PFSK-1 (cell line): ENCODE measurements around the gene CARD10.

Source experiments
- FOXP2 ChIP-seq: optimal IDR thresholded peaks from 2 replicates; pipeline ENCODE3; 2011; ENCODE audit warnings: borderline replicate concordance, control low read depth, inconsistent platforms; ENCODE audit not compliant: insufficient read depth; ENCODE audit errors: extremely low read length, extremely low read depth
- POLR2AphosphoS5 ChIP-seq: IDR thresholded peaks from 2 replicates; pipeline ENCODE4 v1.6.1; 2012; ENCODE audit warnings: low read depth, mild to moderate bottlenecking, control low read depth, low read length, moderate library complexity
- SIN3A ChIP-seq: IDR thresholded peaks from 2 replicates; pipeline ENCODE4 v1.6.1; 2012; ENCODE audit warnings: mild to moderate bottlenecking, low read length, moderate library complexity, borderline replicate concordance; ENCODE audit not compliant: insufficient read depth
- TAF1 ChIP-seq: IDR thresholded peaks from 2 replicates; pipeline ENCODE4 v1.6.1; 2012; ENCODE audit warnings: low read length, control low read depth, borderline replicate concordance; ENCODE audit not compliant: insufficient read depth
- TF ChIP-seq, protein P1 (sequence below), 2 experiments: IDR thresholded peaks; 2 replicates each; pipeline versions ENCODE4 v1.6.1 to v1.8.0; 2011 to 2012; ENCODE audit warnings: low read depth in 2 of 2, low read length in 2 of 2, control low read depth in 1 of 2, inconsistent platforms in 1 of 2, mild to moderate bottlenecking in 1 of 2, moderate library complexity in 1 of 2; ENCODE audit not compliant: insufficient read depth in 1 of 2

The CARD10 gene

GRCh38 chr22:37553725-37554124 lies 34.5 kb upstream of the CARD10 start:
- TF ChIP-seq SIN3A (no peak), POLR2AphosphoS5 (no peak), TAF1 (no peak), FOXP2 (no peak)
- TF ChIP-seq, protein P1, sequence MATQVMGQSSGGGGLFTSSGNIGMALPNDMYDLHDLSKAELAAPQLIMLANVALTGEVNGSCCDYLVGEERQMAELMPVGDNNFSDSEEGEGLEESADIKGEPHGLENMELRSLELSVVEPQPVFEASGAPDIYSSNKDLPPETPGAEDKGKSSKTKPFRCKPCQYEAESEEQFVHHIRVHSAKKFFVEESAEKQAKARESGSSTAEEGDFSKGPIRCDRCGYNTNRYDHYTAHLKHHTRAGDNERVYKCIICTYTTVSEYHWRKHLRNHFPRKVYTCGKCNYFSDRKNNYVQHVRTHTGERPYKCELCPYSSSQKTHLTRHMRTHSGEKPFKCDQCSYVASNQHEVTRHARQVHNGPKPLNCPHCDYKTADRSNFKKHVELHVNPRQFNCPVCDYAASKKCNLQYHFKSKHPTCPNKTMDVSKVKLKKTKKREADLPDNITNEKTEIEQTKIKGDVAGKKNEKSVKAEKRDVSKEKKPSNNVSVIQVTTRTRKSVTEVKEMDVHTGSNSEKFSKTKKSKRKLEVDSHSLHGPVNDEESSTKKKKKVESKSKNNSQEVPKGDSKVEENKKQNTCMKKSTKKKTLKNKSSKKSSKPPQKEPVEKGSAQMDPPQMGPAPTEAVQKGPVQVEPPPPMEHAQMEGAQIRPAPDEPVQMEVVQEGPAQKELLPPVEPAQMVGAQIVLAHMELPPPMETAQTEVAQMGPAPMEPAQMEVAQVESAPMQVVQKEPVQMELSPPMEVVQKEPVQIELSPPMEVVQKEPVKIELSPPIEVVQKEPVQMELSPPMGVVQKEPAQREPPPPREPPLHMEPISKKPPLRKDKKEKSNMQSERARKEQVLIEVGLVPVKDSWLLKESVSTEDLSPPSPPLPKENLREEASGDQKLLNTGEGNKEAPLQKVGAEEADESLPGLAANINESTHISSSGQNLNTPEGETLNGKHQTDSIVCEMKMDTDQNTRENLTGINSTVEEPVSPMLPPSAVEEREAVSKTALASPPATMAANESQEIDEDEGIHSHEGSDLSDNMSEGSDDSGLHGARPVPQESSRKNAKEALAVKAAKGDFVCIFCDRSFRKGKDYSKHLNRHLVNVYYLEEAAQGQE (IDR thresholded peaks at IDR 0.05; ENCODE audit: insufficient read depth in 1 of 2, low read depth in 2 of 2, low read length in 2 of 2): no peak

- TF ChIP-seq, protein P1 (IDR thresholded peaks at IDR 0.05; ENCODE audit: insufficient read depth in 1 of 2, low read depth in 2 of 2, low read length in 2 of 2): no peak
Measured at GRCh38 chr22:37552524-37553163, 33.4 kb upstream of the CARD10 start.

DNA sequence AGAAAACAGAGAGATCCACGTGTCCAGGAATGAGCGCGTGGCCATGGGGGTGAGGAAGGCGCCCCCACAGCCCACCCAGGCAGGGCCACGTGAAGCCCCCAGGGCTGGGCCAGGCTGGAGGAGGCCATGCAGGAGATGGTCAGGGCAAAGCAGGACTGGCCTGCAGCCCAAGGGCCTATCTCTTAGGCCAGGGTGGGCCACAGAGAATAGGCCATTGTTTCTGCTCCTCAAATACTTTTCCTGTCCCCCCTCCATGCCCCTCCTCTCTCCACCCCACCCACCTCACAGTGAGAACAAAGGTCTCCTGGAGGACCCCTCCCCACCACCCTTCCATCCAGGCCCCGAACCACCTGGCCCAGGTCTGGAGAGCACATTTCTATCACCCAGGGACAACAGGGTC lies 32.8 kb upstream of the CARD10 start:
- TF ChIP-seq, protein P1 (IDR thresholded peaks at IDR 0.05; ENCODE audit: insufficient read depth in 1 of 2, low read depth in 2 of 2, low read length in 2 of 2): no peak
- TF ChIP-seq POLR2AphosphoS5: no peak
- TF ChIP-seq FOXP2: no peak
- TF ChIP-seq SIN3A: no peak
- no peak for TF ChIP-seq TAF1

DNA sequence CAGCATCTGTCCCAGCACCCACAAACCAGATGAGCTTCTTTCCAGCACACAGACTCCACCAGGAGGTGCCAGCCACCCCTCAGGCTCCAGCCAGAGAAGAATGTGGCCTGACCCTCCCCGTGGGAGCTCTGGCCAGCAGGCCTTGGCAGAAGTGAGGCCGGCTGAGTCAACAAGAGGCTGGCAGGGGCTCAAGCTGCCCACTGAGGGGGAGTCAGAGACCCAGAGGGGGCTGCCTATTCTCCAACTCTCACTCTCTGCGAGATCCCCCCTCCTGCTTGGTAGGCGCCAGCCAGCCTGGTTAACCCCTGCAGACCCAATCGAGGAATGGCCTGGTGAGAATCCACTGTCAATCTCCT lies 30.5 kb upstream of the CARD10 start:
- TF ChIP-seq POLR2AphosphoS5: no peak
- TF ChIP-seq TAF1: no peak
- TF ChIP-seq, protein P1 (IDR thresholded peaks at IDR 0.05; ENCODE audit: insufficient read depth in 1 of 2, low read depth in 2 of 2, low read length in 2 of 2): no peak

DNA sequence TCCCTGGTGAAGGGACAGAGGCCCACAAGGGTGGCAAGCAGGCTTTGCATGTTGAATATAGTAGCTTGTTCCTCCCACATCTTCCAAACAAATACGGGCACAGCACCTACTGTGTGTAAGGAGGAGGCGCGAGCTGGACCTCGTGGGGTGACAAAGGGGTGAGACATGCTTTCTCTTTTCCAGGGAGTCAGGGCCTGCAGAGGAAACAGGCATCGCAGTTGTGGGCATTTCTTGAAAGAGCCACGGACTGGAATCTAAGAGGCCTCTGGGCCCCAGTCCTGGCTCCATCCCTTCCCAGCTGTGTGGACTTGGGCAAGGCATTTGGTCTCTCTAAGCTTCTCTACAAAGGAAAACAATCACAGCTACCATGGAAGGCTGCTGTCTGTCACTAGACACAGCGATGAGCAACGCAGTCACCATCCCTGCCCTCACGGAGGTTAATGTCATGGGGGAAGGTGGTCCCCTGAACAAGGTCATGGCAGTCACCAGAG lies 28.1 kb upstream of the CARD10 start:
- TF ChIP-seq POLR2AphosphoS5 (no peak), SIN3A (no peak), TAF1 (no peak), FOXP2 (no peak)
- TF ChIP-seq, protein P1 (IDR thresholded peaks at IDR 0.05; ENCODE audit: insufficient read depth in 1 of 2, low read depth in 2 of 2, low read length in 2 of 2): no peak
